Mesodermal cell (in vitro differentiated cells): ENCODE data around the gene TMEM240.
"Not testable (repeated sequence)": the region's sequence is repeated elsewhere in the genome, so short reads cannot be mapped to it uniquely, and the experiment has no call there.

Experiments
- H3K27ac ChIP-seq: 2 replicates; pipeline ENCODE4 v1.7.0; 2013; ENCODE audit warnings: mild to moderate bottlenecking, low read depth, low read length, moderate library complexity; ENCODE audit not compliant: severe bottlenecking
- H3K36me3 ChIP-seq: 2 replicates; pipeline ENCODE4 v1.7.1; 2013; ENCODE audit warnings: mild to moderate bottlenecking, low read length, moderate library complexity; ENCODE audit not compliant: control insufficient read depth, insufficient read depth
- H3K4me1 ChIP-seq: one replicate; pipeline ENCODE4 v1.7.1; 2013; ENCODE audit warnings: mild to moderate bottlenecking, low read length; ENCODE audit not compliant: insufficient read depth, control insufficient read depth, poor library complexity, severe bottlenecking
- H3K4me3 ChIP-seq: 2 replicates; pipeline ENCODE4 v1.7.0; 2013; ENCODE audit warnings: low read length, control low read depth, mild to moderate bottlenecking; ENCODE audit not compliant: insufficient read depth, poor library complexity, severe bottlenecking; ENCODE audit errors: extremely low read depth
- H3K9me3 ChIP-seq: 2 replicates; pipeline ENCODE4 v1.7.1; 2013; ENCODE audit warnings: mild to moderate bottlenecking, low read length, moderate library complexity; ENCODE audit not compliant: control insufficient read depth
- WGBS, 2 experiments: methylation state at CpG; one replicate each; pipeline ENCODE4 v1.1.5; 2013; ENCODE audit warnings: missing lambda C conversion rate in 2 of 2; ENCODE audit not compliant: insufficient coverage in 2 of 2; 5-methylcytosine and 5-hydroxymethylcytosine counted together

TMEM240 gene

GRCh38 chr1:1567152-1567875 lies 26.9 kb upstream of the TMEM240 start:
- no peaks in the 10 kb centered on the region for H3K9me3 ChIP-seq
- H3K4me3 ChIP-seq: no peak overlapping the region
- no peak overlapping the region for H3K27ac ChIP-seq
- no peaks in the 10 kb centered on the region for H3K4me1 ChIP-seq
- peaks cover 84% of the 10 kb centered on the region for H3K36me3 ChIP-seq
- 95 to 96% methylated on average over 20 to 29 of the region's 31 CpGs for WGBS, 2 experiments

- 93 to 96% methylated on average over 8 to 9 of the region's 10 CpGs for WGBS, 2 experiments
- Histone ChIP-seq H3K27ac (no peak overlapping the region), H3K4me1 (no peaks in the 10 kb centered on the region), H3K36me3 (peaks cover 87% of the 10 kb centered on the region), H3K9me3 (no peaks in the 10 kb centered on the region), H3K4me3 (no peak overlapping the region)
Observed at GRCh38 chr1:1565340-1565739, 24.9 kb upstream of the TMEM240 start.

- H3K36me3 ChIP-seq: peaks cover 81% of the 10 kb centered on the region
- no peaks in the 10 kb centered on the region for H3K4me1 ChIP-seq
- H3K27ac ChIP-seq: no peak overlapping the region
- no peaks in the 10 kb centered on the region for H3K9me3 ChIP-seq
- WGBS, 2 experiments: 96 to 98% methylated on average over 16 to 19 of the region's 19 CpGs
- H3K4me3 ChIP-seq: no peak overlapping the region
Observed at GRCh38 chr1:1564268-1564667, 23.8 kb upstream of the TMEM240 start.

GRCh38 chr1:1563688-1564087 lies 23.3 kb upstream of the TMEM240 start:
- H3K9me3 ChIP-seq: no peaks in the 10 kb centered on the region
- no peak overlapping the region for H3K27ac ChIP-seq
- 99% methylated on average over 11 to 12 of the region's 12 CpGs for WGBS, 2 experiments
- H3K4me3 ChIP-seq: no peak overlapping the region
- peaks cover 82% of the 10 kb centered on the region for H3K36me3 ChIP-seq
- H3K4me1 ChIP-seq: no peaks in the 10 kb centered on the region

- H3K27ac ChIP-seq: no peak overlapping the region
- H3K36me3 ChIP-seq: peaks cover 82% of the 10 kb centered on the region
- no peaks in the 10 kb centered on the region for H3K9me3 ChIP-seq
- 91 to 97% methylated on average over 20 to 21 of the region's 21 CpGs for WGBS, 2 experiments
- no peak overlapping the region for H3K4me3 ChIP-seq
- H3K4me1 ChIP-seq: no peaks in the 10 kb centered on the region
Observed at GRCh38 chr1:1562556-1563195, 22.3 kb upstream of the TMEM240 start.

- WGBS, 2 experiments: 95 to 98% methylated on average over 11 to 14 of the region's 15 CpGs
- Histone ChIP-seq H3K36me3 (peaks cover 76% of the 10 kb centered on the region), H3K27ac (no peak overlapping the region), H3K4me3 (no peak overlapping the region), H3K4me1 (no peaks in the 10 kb centered on the region), H3K9me3 (no peaks in the 10 kb centered on the region)
Observed at GRCh38 chr1:1561801-1562470, 21.5 kb upstream of the TMEM240 start.

GRCh38 chr1:1560178-1560577 lies 19.8 kb upstream of the TMEM240 start:
- Histone ChIP-seq H3K4me3 (no peak overlapping the region), H3K9me3 (no peaks in the 10 kb centered on the region), H3K27ac (no peak overlapping the region), H3K36me3 (peaks cover 59% of the 10 kb centered on the region), H3K4me1 (peaks cover 1% of the 10 kb centered on the region)
- WGBS, 2 experiments: 98 to 100% methylated on average over 7 to 8 of the region's 9 CpGs

GRCh38 chr1:1559066-1559465 lies 18.6 kb upstream of the TMEM240 start:
- no peak overlapping the region for H3K27ac ChIP-seq
- no peak overlapping the region for H3K4me3 ChIP-seq
- H3K9me3 ChIP-seq: no peaks in the 10 kb centered on the region
- peaks cover 4% of the 10 kb centered on the region for H3K4me1 ChIP-seq
- WGBS, 2 experiments: 93% methylated on average over 15 to 17 of the region's 17 CpGs
- H3K36me3 ChIP-seq: peaks cover 52% of the 10 kb centered on the region

GRCh38 chr1:1558591-1558990 lies 18.2 kb upstream of the TMEM240 start:
- Histone ChIP-seq H3K4me1 (peaks cover 4% of the 10 kb centered on the region), H3K36me3 (peaks cover 48% of the 10 kb centered on the region), H3K4me3 (no peak overlapping the region), H3K9me3 (no peaks in the 10 kb centered on the region), H3K27ac (peak overlapping the region; percentile 10)
- 89 to 94% methylated on average over 2 to 4 of the region's 4 CpGs for WGBS, 2 experiments

- WGBS, 2 experiments: 91 to 96% methylated on average over 6 to 7 of the region's 7 CpGs
- peaks cover 39% of the 10 kb centered on the region for H3K36me3 ChIP-seq
- not testable (repeated sequence) for H3K9me3 ChIP-seq
Observed at GRCh38 chr1:1557688-1558087, 17.3 kb upstream of the TMEM240 start.

GRCh38 chr1:1556961-1557360 lies 16.5 kb upstream of the TMEM240 start:
- H3K4me3 ChIP-seq, H3K4me1 ChIP-seq, H3K27ac ChIP-seq, H3K9me3 ChIP-seq: not testable (repeated sequence)
- peaks cover 37% of the 10 kb centered on the region for H3K36me3 ChIP-seq
- WGBS, 2 experiments: 88 to 99% methylated on average over 8 to 11 of the region's 11 CpGs

More at GRCh38 chr1:1557688-1558087, 17.3 kb upstream of the TMEM240 start:
- H3K27ac ChIP-seq, H3K4me3 ChIP-seq, H3K4me1 ChIP-seq: not testable (repeated sequence)
